Vagina (tissue), 2 donors: ENCODE results near the gene OLFM1. TPM values are rescaled to one million over a fixed set of nuclear protein-coding genes. Genes with fewer than 3 reads are reported as not detected.

ENCODE experiments used
- DNase-seq, 2 donors: peaks; one replicate each; pipeline ENCODE4 v3.0.0-alpha.2; 2017; ENCODE audit errors: extremely low spot score in 2 of 2
- H3K27ac ChIP-seq: fragments of 200-600 bp; sonication (generic); one replicate; pipeline ENCODE4 v1.5.1; 2019
- H3K27me3 ChIP-seq: fragments of 200-600 bp; sonication (generic); one replicate; pipeline ENCODE4 v1.5.1; 2019
- H3K36me3 ChIP-seq, 2 donors: fragments of 200-600 bp; sonication (generic); one replicate each; pipeline ENCODE4 v1.5.1; 2017 to 2019
- H3K4me1 ChIP-seq: fragments of 200-600 bp; sonication (generic); one replicate; pipeline ENCODE4 v1.5.1; 2019
- H3K4me3 ChIP-seq, 2 donors: fragments of 200-600 bp; sonication (generic); 1 replicate in 1 of 2; 2 replicates in 1 of 2; pipeline ENCODE4 v1.5.1; 2016 to 2019
- H3K9me3 ChIP-seq: fragments of 200-600 bp; sonication (generic); one replicate; pipeline ENCODE4 v1.5.1; 2019
- CTCF ChIP-seq, 3 experiments: fragments of 450-650 bp in 2 of 3; fragments of 200-600 bp in 1 of 3; sonication (generic) in 1 of 3; IDR thresholded peaks; one replicate each; pipeline ENCODE4 v1.5.1; 2017 to 2019; ENCODE audit warnings: antibody characterized with exemption in 3 of 3, mild to moderate bottlenecking in 2 of 3, moderate library complexity in 2 of 3
- POLR2A ChIP-seq, 2 donors: fragments of 450-650 bp; IDR thresholded peaks; one replicate each; pipeline ENCODE4 v1.6.1; 2017; ENCODE audit warnings: antibody characterized with exemption in 2 of 2, mild to moderate bottlenecking in 2 of 2, moderate library complexity in 2 of 2
- POLR2AphosphoS5 ChIP-seq, 2 donors: sonication (generic); formaldehyde crosslinking; IDR thresholded peaks; one replicate each; pipeline ENCODE4 v1.9.0; 2017; ENCODE audit warnings: antibody characterized with exemption in 2 of 2, mild to moderate bottlenecking in 2 of 2, low read depth in 1 of 2; ENCODE audit not compliant: insufficient read depth in 1 of 2
- intact Hi-C: fragments of 100-400 bp; cut with DNase I; formaldehyde crosslinking; loops from one replicate; pipeline ENCODE4 v1.15.1; 2023
- total RNA-seq: library from RNA; depleted of rRNA; stranded (reverse); fragments of >200 nt; gene quantifications from one replicate; pipeline ENCODE4 v1.2.3, GENCODE V29; 2016

The OLFM1 gene
- total RNA-seq, 1 donor from 2014 or later = 39.0 TPM

GRCh38 chr9:135069558-135070197, 17.8 kb upstream of the OLFM1 start:
- Histone ChIP-seq H3K9me3 (no peaks in the 10 kb centered on the region), H3K27ac (no peak overlapping the region), H3K4me1 (peaks cover under 1% of the 10 kb centered on the region), H3K27me3 (no peaks in the 10 kb centered on the region), H3K36me3 (no peaks in the 10 kb centered on the region), H3K4me3 (no peak overlapping the region)
- intact Hi-C loops = no loop called here
- TF ChIP-seq CTCF (IDR thresholded peaks at IDR 0.05) = no peak
- TF ChIP-seq POLR2AphosphoS5 (IDR thresholded peaks at IDR 0.05; ENCODE audit: insufficient read depth in 1 of 2, low read depth in 1 of 2) = no peak
- TF ChIP-seq POLR2A (IDR thresholded peaks at IDR 0.05) = no peak
- DNase-seq = no peak

- Histone ChIP-seq H3K27me3 (no peaks in the 10 kb centered on the region), H3K9me3 (no peaks in the 10 kb centered on the region), H3K4me3 (no peak overlapping the region), H3K36me3 (no peaks in the 10 kb centered on the region), H3K4me1 (peaks cover 7% of the 10 kb centered on the region), H3K27ac (no peak overlapping the region)
- no peak for DNase-seq
- intact Hi-C loops = no loop called here
- TF ChIP-seq POLR2A (IDR thresholded peaks at IDR 0.05) (no peak), CTCF (IDR thresholded peaks at IDR 0.05) (no peak), POLR2AphosphoS5 (IDR thresholded peaks at IDR 0.05; ENCODE audit: insufficient read depth in 1 of 2, low read depth in 1 of 2) (no peak)
Observed at GRCh38 chr9:135070198-135070951, 17.1 kb upstream of the OLFM1 start.

DNA sequence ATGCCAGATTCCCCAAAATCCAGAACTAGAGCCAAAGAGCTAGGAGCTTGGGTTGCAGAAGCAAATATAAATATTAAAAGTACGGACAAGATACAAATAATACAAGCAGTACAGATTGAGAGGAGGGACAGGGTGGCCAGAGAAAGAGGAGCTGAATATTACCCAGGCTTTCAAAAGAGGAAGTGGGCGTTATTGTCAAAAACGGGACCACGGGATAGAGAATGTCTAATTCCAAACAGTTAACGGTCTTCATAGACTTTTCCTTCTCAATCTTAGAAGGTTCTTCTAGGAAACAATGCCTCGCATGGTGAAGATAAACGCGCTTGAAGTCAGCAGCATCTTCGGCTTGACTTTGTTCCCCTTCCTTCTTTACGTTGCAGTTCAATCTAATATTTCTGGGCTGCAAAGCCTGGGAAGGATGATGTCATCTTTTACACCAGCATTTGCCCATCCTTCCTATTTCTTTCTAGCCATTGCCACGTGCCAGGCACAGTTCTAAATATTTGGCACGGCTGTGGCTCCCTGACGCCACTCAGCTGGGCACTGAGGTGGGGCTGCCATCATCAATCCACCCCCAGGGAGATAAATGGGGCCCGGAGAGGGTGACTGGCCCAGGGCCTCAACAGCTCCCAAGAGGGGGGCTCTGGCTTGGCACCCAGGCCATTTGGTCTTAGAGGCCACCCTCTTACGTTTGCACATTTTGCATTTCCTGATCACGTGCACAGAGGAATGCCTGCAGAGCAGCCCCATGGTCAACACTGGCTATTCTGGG, 16.3 kb upstream of the OLFM1 start:
- TF ChIP-seq POLR2A (IDR thresholded peaks at IDR 0.05) (no peak), CTCF (IDR thresholded peaks at IDR 0.05) (no peak), POLR2AphosphoS5 (IDR thresholded peaks at IDR 0.05; ENCODE audit: insufficient read depth in 1 of 2, low read depth in 1 of 2) (no peak)
- H3K4me1 ChIP-seq = peaks cover 13% of the 10 kb centered on the region
- H3K27ac ChIP-seq = no peak overlapping the region
- intact Hi-C loops = no loop called here
- no peaks in the 10 kb centered on the region for H3K36me3 ChIP-seq
- no peak for DNase-seq
- no peak overlapping the region for H3K4me3 ChIP-seq
- no peaks in the 10 kb centered on the region for H3K9me3 ChIP-seq
- H3K27me3 ChIP-seq = no peaks in the 10 kb centered on the region

DNA sequence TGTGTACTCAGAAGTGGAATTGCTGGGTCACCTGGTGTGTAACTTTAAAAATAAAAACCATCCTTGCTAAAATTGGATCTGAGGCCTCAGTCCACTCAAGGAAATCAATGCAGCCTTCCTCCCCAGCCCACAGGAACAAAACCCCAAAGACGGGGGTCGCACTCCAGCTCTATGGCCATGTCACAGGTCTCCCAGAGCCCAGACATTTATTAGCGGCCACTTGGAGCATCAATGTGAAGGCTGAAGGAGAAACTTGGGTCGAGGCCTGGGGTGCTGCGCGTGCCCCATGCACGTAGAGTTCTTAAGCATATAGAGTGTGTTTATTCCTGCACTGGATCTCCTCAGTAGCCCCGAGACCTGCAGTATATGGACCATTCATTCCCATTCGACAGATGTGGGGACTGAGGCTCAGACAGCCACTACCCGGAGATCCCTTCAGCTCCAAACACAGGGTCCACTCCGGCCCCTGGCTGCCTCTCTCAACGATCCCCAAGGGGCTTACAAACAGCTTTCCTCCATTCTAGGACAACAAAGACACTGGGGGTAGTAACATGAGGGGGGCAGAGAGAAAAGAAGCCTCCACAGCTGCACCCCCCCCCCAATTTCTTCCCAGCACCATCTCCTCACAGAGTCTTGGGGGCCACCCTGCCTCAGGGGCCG, 14.3 kb upstream of the OLFM1 start:
- Histone ChIP-seq H3K9me3 (no peaks in the 10 kb centered on the region), H3K27me3 (no peaks in the 10 kb centered on the region), H3K4me3 (no peak overlapping the region), H3K27ac (no peak overlapping the region), H3K4me1 (peaks cover 16% of the 10 kb centered on the region), H3K36me3 (no peaks in the 10 kb centered on the region)
- DNase-seq = no peak
- intact Hi-C loops = no loop called here
- TF ChIP-seq POLR2A (IDR thresholded peaks at IDR 0.05) (no peak), POLR2AphosphoS5 (IDR thresholded peaks at IDR 0.05; ENCODE audit: insufficient read depth in 1 of 2, low read depth in 1 of 2) (no peak), CTCF (IDR thresholded peaks at IDR 0.05) (no peak)
